Omental fat pad (tissue), 4 donors: ENCODE data around the gene RAD23A. TPM values are rescaled to one million over a fixed set of nuclear protein-coding genes. Genes with fewer than 3 reads are reported as not detected.
"Not testable (repeated sequence)": the region's sequence is repeated elsewhere in the genome, so short reads cannot be mapped to it uniquely, and the experiment has no call there.

Source experiments
- ATAC-seq: fragments of 150-250 bp; one replicate; pipeline ENCODE4 v1.9.1; 2016; ENCODE audit warnings: mild to moderate bottlenecking, moderate library complexity; ENCODE audit not compliant: low FRiP score
- DNase-seq: peaks from one replicate; pipeline ENCODE4 v3.0.0-alpha.2; 2019; ENCODE audit warnings: low spot score
- CTCF ChIP-seq, 3 donors: fragments of 450-650 bp; IDR thresholded peaks; one replicate each; pipeline ENCODE4 v1.5.1; 2016 to 2017; ENCODE audit warnings: antibody characterized with exemption in 3 of 3, mild to moderate bottlenecking in 3 of 3, moderate library complexity in 2 of 3
- total RNA-seq, 4 donors: library from RNA; depleted of rRNA; stranded (reverse); fragments of >200 nt; gene quantifications; one replicate each; pipeline ENCODE4 v1.1.0, GENCODE V29; 2016

The RAD23A gene
- total RNA-seq, 4 donors from 2014 or later: 65.6 to 119 (median 91.1) TPM

GRCh38 chr19:12956446-12957388, 11.1 kb downstream of the RAD23A start, which contains the start of gene GADD45GIP1:
Gene GADD45GIP1, minus strand, starts transcription at chr19:12957223. Its CDS starts 11 bp downstream, at chr19:12957212.
- ATAC-seq (peak; percentile 86), DNase-seq (no peak)
- TF ChIP-seq CTCF (IDR thresholded peaks at IDR 0.05): no peak

GRCh38 chr19:12957389-12957952, 11.8 kb downstream of the RAD23A start:
- not testable (repeated sequence) for DNase-seq, ATAC-seq

- DNase-seq: no peak
- no peak for ATAC-seq
- no peak for TF ChIP-seq CTCF (IDR thresholded peaks at IDR 0.05)
Measured at GRCh38 chr19:12959481-12959880, 13.8 kb downstream of the RAD23A start.

GRCh38 chr19:12965017-12965811, 19.6 kb downstream of the RAD23A start:
- peak in 1 of 3 donors; percentile 74 for TF ChIP-seq CTCF (IDR thresholded peaks at IDR 0.05)
- ATAC-seq: peak; percentile 98
- DNase-seq: peak; percentile 72

GRCh38 chr19:12965812-12966135, 20.1 kb downstream of the RAD23A start:
- TF ChIP-seq CTCF (IDR thresholded peaks at IDR 0.05): no peak
- no peak for DNase-seq
- ATAC-seq: no peak

- no peak for ATAC-seq
- DNase-seq: no peak
- no peak for TF ChIP-seq CTCF (IDR thresholded peaks at IDR 0.05)
Measured at GRCh38 chr19:12967907-12968306, 22.2 kb downstream of the RAD23A start.
